ENCODE results near the gene LMAN2.

Gene LMAN2

DNA sequence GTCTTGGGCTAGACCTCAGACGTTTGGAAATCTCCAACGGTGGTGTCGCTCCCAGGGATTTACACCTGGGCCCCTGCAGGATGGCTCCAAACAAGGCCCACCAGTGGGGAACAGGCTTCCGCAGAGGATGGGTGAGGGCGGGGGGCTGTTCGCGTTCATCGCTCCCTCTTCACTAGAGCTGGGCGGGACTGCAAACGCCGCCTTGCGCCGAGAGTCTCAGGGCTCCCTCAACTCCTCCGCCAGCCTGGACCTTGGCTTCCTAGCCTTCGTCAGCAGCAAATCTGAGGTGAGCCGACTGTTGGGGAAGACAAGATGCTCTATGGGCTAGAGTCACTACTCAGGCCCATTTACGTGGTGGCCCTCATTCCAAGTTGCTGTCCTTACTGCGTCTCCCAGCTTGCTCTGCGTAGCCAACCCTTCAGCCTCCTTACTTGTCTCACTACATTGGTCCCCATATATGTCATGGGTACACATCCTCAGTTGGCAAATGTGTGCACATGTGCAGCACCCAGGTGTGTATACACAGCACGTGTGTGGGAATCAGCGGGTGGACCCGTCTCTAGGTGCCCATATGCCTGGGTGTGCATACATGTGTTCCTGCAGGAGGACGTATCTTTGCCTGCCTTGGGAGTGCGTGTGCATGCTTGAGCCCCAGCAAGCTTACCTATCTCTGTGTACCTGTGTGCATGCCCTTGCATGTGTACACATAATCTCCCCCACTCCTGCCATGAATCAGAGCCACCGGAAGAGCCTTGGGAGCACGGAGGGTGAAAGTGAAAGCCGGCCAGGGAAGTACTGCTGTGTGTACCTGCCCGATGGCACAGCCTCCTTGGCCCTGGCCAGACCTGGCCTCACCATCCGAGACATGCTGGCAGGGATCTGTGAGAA, 16.8 kb upstream of the LMAN2 start:
- TF ChIP-seq, protein P1, sequence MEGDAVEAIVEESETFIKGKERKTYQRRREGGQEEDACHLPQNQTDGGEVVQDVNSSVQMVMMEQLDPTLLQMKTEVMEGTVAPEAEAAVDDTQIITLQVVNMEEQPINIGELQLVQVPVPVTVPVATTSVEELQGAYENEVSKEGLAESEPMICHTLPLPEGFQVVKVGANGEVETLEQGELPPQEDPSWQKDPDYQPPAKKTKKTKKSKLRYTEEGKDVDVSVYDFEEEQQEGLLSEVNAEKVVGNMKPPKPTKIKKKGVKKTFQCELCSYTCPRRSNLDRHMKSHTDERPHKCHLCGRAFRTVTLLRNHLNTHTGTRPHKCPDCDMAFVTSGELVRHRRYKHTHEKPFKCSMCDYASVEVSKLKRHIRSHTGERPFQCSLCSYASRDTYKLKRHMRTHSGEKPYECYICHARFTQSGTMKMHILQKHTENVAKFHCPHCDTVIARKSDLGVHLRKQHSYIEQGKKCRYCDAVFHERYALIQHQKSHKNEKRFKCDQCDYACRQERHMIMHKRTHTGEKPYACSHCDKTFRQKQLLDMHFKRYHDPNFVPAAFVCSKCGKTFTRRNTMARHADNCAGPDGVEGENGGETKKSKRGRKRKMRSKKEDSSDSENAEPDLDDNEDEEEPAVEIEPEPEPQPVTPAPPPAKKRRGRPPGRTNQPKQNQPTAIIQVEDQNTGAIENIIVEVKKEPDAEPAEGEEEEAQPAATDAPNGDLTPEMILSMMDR (IDR thresholded peaks at IDR 0.05; ENCODE audit: insufficient read depth, missing control alignments): no peak
- FAIRE-seq: no peak
- DNase-seq (ENCODE audit: insufficient read length, low spot score): no peak

GRCh38 chr5:177367323-177367848, 15.9 kb upstream of the LMAN2 start:
- no peak for DNase-seq (ENCODE audit: insufficient read length, low spot score)
- no peak for FAIRE-seq
- TF ChIP-seq, protein P1 (IDR thresholded peaks at IDR 0.05; ENCODE audit: insufficient read depth, missing control alignments): no peak

GRCh38 chr5:177366528-177367322, 15.3 kb upstream of the LMAN2 start:
- FAIRE-seq: no peak
- DNase-seq (ENCODE audit: insufficient read length, low spot score): no peak

GRCh38 chr5:177365845-177366527, 14.5 kb upstream of the LMAN2 start:
- FAIRE-seq: no peak
- DNase-seq (ENCODE audit: insufficient read length, low spot score): no peak
- TF ChIP-seq, protein P1 (IDR thresholded peaks at IDR 0.05; ENCODE audit: insufficient read depth, missing control alignments): no peak

More at GRCh38 chr5:177366528-177367322, 15.3 kb upstream of the LMAN2 start:
- TF ChIP-seq, protein P1 (IDR thresholded peaks at IDR 0.05; ENCODE audit: insufficient read depth, missing control alignments): no peak

DNA sequence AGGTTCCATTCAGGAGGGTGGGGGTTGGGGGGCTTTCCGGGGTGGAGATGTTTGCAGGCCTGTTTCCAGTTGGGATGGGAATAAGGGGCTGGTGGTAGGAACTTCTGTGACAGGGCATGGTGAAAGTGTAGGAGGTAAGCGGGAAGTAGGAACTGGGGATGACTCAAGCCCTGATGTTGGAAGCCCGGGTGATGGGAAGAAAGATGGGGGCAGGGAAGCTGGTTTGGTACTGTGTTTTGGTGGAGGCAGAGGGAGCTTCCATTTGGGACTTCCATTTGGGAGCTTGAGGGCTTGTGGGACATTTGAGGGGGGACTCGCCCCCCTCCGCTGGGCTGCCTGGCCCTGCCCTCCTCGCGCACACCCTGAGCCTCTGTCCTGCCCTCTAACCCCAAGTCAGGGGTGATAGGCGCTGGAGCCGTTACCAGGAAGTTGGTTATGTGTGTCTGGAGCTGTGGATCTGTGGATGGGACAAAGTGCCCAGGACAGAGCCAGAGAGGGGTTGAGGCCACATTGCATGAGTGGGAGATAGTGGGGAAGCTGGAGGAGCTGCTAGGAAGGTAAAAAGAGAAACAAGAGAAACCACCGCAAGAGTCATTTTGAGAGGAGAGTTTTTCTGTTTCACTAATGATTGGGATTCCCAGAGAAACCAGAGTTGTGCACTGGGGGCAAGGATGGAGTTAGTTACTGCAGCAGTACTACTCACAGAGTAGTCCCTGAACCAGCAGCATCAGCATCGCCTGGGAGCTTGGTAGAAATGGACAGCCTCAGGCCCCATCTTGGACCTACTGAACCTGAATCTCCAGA, 12.9 kb upstream of the LMAN2 start:
- TF ChIP-seq, protein P1 (IDR thresholded peaks at IDR 0.05; ENCODE audit: insufficient read depth, missing control alignments): no peak
- no peak for DNase-seq (ENCODE audit: insufficient read length, low spot score)
- FAIRE-seq: no peak

GRCh38 chr5:177363565-177363964, 12.1 kb upstream of the LMAN2 start:
- DNase-seq (ENCODE audit: insufficient read length, low spot score) (no peak), FAIRE-seq (no peak)
- TF ChIP-seq, protein P1 (IDR thresholded peaks at IDR 0.05; ENCODE audit: insufficient read depth, missing control alignments): no peak

Data from D721Med (cell line).